IPS DF 4.7 (cell line): ENCODE measurements around the gene TRIM66.

Experiments used
- DNase-seq: peaks from one replicate; pipeline ENCODE4 v3.0.0-alpha.2; 2013; ENCODE audit warnings: low spot score; ENCODE audit errors: extremely low read depth

TRIM66 gene

DNA sequence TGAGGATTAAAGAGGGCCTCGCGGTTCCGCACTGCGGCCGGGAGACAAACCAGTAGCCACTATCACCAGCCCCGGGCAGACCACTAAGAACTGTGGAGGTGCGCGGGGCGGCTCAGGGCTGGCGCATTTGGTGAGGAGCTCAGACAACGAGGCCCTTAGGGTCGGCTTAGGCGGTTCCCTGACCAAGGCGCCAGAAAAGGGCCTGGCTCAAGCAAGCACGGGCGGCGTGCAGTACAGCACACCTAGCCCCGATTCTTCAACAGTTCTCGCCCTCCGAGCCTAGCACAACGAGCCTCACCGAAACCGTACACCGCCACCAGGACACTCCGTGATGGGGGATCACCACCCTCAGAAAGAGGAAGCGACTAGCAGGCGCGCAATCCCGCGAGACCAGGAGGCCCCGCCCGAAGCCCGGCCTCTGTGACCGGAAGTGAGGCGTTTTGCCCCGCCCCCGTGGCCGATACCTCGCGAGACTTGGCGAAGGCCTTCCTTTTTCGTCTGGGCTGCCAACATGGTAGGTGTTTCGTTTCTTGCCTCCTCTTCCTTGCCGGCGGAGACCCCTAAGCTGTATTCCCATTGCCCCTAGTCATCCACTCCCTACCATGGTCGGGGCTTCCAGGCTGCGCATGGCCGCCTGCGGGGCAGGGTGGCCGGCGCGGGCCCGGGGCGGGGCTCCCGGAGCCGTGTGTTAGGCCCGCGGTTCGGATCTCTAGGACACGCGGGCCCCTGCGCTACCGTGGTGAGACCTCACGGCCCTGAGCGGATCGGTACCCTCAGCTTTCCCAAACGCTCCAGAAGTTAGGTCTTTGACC is at the start of gene TRIM66, which contains the start of gene RPL27A:
TRIM66 (minus strand) TSS at position 363 of the 812 bp plus-strand sequence. CDS start 10,391 bp downstream, outside the sequence.
RPL27A (plus strand) TSS at position 490 of the 812 bp plus-strand sequence; CDS start at position 512, 22 bp downstream.
- peak; percentile 60 for DNase-seq

DNA sequence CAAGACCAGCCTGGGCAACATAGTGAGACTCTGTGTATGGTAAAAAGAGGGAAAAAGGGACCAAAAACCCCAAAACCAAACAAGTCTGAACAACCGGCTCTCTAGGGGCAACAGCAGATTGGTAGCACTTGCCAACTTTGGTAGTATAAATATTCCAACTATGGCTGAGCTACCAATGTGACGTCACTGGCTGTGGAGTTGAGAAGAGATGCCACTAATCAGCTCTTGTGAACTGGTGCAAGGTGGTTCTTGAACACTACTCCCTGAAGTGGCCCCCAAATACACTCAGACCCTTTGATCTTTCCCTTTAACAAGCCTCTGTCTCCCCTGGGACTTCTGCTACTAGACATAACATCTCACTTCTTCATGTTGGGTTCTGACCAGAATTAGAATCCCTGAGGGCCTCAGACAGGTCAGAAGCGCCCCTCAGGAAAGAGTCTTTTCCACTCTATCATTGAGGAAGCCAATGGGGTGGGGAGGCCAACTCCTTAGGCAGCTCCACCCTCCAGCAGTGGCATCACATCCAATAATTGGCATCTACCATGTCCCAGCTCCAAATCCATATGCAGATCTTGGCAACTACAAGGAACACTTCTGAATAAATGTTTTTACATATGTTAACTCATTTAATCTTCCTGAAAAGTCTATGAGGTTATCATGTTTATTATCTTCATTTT is 49.3 kb upstream of the TRIM66 start:
- no peak for DNase-seq

DNA sequence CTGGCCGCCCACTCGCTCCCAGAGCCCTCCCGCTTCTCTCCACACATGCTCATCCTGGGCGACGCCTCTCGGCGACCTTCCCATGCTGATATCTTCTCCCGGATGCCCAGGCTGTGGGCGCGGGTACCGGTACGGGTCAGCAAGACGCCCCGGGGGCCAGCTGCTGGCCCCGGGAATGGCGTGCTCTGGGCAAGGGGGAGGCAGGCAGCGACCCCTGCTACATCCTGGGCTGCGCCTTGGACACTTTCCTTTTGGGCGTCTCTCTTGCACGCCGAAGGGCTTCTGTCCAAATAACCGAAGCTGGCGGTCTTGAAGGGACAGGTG is 48.2 kb upstream of the TRIM66 start:
- DNase-seq, result no peak

DNA sequence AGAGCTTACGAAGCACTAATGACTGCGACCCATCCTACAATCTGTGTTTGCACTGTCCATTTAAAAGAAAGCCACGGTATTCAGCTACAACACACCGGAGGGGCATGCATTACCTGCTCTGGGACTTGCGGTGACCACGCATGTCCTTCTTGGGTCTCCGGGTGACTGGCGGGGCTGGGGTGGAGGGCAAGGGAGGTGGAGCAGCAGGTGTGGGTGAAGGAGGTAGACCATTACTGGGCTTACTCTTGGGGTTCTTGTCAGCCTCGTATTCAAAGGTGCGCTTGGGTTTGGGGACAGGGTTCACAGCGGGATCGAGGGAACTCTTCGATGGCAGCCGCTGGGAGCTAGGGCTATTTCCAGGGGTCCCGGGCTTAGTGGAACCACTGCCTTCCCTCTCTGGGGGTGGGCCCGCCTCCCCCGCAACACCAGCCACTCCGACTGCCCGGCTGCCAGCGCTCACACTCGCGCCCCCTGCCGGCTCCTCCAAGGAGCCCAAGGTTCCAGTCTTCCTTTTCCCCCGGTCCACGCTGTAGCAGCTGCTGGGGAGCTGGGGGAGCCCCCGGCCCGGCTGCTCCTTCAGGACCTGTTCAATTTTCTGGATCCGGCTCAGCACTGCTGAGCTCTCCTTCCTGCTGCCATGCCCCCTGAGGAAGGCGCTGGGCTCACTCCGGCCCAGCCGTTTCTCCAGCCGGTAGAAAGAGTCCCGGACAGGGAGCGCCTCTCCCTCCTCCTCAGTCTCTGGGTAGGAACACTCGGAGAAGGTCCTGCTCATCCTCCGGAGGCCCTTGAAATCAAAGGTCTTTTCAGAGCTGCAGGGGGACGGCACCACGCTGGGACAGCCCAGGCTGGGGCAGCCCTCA is 47.6 kb upstream of the TRIM66 start:
- no peak for DNase-seq

GRCh38 chr11:8729067-8729466 is 46.6 kb upstream of the TRIM66 start:
- DNase-seq, result no peak

GRCh38 chr11:8728563-8728962 is 46.1 kb upstream of the TRIM66 start:
- DNase-seq, result no peak

DNA sequence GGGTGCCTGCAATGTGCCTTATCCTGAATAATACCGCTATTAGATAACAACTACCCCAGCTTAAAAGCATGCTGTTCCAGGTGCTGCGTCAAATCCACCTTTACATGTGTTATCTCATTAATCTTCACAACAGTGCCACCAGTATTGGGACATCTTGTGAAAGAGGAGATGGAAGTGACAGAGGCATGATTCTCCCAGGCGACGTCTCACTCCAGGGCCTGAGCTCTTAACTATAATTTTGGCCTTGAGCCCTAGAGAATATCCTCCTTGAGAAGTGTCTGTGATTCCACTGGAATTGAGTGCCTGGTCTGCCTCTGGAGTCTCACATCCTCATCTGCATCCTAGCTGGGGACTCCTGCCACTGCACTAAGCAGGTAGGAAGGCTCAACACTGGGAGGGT is 43.9 kb upstream of the TRIM66 start:
- DNase-seq, result no peak

DNA sequence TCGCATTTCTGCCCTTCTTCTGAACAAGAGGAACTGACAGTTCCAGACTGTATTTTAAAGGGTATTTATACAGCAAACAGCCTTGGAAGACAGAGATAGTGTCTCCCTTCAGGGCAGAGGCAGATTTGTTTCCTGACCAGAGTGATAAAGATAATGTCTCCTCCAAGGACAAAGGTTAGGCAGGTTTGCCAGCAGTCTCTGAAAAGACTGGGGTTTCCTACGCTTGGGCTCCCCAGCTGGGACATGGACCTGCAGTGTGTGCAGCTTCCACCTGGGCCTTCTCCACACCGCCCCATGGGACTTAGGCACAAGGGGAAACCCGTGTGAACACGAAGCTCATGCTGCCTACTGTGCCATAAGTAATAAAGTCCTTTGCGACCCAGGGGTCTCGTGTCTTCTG is 42.2 kb upstream of the TRIM66 start:
- DNase-seq, result no peak

DNA sequence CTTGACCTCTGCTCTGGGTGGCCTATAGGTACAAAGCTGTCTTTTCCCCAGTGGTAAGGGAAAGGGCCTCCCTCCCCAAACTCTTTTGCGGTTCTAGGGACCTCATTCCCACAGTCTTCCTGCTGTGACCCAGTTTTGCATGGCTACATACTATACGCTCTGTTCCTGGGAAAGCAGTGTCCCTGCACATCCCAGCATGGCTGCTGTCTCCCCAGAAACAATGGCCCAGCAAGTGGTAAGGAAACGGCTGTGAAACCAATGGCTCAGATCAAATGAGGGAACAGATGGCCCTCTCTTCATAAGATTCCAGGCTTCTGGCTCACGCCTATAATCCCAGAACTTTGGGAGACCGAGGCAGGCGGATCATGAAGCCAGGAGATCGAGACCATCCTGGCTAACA is 41.2 kb upstream of the TRIM66 start:
- DNase-seq, result no peak

DNA sequence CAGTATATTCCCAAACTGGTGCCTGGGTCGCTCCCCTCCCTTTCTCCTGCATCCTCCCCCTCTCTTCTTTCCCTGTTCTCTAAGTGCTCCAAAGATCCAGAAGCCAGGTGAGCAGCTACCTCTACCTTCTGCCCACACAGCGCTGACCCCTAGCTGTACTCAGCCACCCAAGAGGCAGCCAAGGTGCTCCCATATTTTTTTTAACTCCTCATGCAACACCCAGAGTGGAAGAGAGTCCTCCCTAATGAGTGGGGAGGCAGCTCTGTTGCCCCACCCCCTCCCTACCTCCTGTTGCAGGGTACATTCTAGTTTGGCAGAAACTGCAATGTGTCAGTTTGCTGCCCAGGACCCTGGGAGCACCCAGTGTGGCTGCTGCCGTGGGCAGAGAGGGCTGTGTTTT is 40.3 kb upstream of the TRIM66 start:
- no peak for DNase-seq

GRCh38 chr11:8721609-8722500 is 39.4 kb upstream of the TRIM66 start:
- DNase-seq, result no peak

- no peak for DNase-seq
Observed at GRCh38 chr11:8720868-8721608, 38.6 kb upstream of the TRIM66 start.

DNA sequence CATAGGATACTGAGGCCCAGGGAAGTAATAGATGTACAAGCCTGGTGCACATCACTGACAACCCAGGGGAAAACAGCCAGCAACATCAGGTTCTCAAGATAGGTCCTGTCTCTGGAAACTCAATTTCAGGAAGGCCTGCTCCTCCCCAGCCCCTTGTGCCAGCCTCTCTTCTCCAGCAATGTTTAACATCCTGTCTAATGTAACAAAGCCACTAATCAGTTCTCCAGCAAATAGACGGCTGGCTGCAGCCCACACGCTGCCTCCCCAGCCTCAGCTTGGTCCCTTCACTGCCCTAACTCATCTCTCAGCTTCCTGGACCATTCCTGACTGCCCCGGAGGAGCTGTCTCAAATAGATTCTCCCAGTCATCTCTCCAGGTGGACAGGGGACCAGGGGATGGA is 37.9 kb upstream of the TRIM66 start:
- DNase-seq, result no peak

GRCh38 chr11:8719721-8720120 is 37.3 kb upstream of the TRIM66 start:
- DNase-seq, result no peak

DNA sequence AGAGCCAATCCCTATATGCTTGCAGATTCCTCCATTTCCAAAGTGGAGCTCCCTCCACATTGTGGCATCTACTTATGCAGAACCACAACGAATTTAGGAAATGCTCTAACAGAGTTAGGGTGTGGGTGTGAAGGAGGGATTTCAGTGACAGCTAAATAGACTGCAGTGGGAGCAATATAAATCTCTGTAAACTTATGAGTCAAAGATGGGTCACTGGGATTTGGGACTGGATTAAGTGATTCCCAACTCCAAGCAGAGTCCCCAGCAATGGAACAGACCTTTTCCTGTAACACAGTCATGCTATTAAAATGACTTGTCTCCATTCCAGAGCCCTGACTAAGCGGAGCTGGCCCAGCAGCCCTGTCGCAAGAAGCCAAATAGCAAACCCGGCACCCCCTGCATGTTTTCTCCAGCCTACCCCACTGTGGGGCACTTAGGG is 36.8 kb upstream of the TRIM66 start:
- no peak for DNase-seq

- DNase-seq, result no peak
Observed at GRCh38 chr11:8717876-8718753, 35.6 kb upstream of the TRIM66 start.

- no peak for DNase-seq
Observed at GRCh38 chr11:8717544-8717875, 35.0 kb upstream of the TRIM66 start.

GRCh38 chr11:8715501-8715900 is 33.0 kb upstream of the TRIM66 start:
- no peak for DNase-seq

GRCh38 chr11:8714622-8715225 is 32.3 kb upstream of the TRIM66 start:
- DNase-seq, result no peak
